Smooth muscle cell (in vitro differentiated cells): Measurements from ENCODE around the gene CALD1. TPM values are rescaled to one million over a fixed set of nuclear protein-coding genes. Genes with fewer than 3 reads are reported as not detected.

Experiments used
- DNase-seq: peaks from one replicate; lab custom pipeline; 2025; ENCODE audit not compliant: unreplicated experiment; lab: John Stamatoyannopoulos, UW
- H2AFZ ChIP-seq: fragments of 200-600 bp; sonication (generic); 2 replicates; pipeline ENCODE4 v1.6.0; 2016; ENCODE audit warnings: antibody characterized with exemption, low read depth, mild to moderate bottlenecking
- H3F3A ChIP-seq: fragments of 200-600 bp; sonication (generic); 2 replicates; pipeline ENCODE4 v1.6.0; 2017; ENCODE audit warnings: antibody characterized with exemption, low read depth
- H3K27ac ChIP-seq: fragments of 200-600 bp; sonication (generic); 2 replicates; pipeline ENCODE4 v1.5.1; 2016; ENCODE audit warnings: low read depth, mild to moderate bottlenecking
- H3K27me3 ChIP-seq: fragments of 200-600 bp; sonication (generic); 2 replicates; pipeline ENCODE4 v1.6.1; 2016; ENCODE audit warnings: low read depth, mild to moderate bottlenecking
- H3K36me3 ChIP-seq: fragments of 200-600 bp; sonication (generic); 2 replicates; pipeline ENCODE4 v1.5.1; 2016; ENCODE audit warnings: low read depth
- H3K4me1 ChIP-seq: fragments of 200-600 bp; sonication (generic); 2 replicates; pipeline ENCODE4 v1.5.1; 2016; ENCODE audit warnings: low read depth
- H3K4me2 ChIP-seq: fragments of 200-600 bp; sonication (generic); 2 replicates; pipeline ENCODE4 v1.6.0; 2016; ENCODE audit warnings: mild to moderate bottlenecking
- H3K4me3 ChIP-seq: fragments of 200-600 bp; sonication (generic); 2 replicates; pipeline ENCODE4 v1.5.1; 2016; ENCODE audit warnings: mild to moderate bottlenecking
- H3K79me2 ChIP-seq: fragments of 200-600 bp; sonication (generic); 2 replicates; pipeline ENCODE4 v1.6.0; 2016; ENCODE audit warnings: low read depth, mild to moderate bottlenecking
- H3K9ac ChIP-seq: fragments of 200-600 bp; sonication (generic); 2 replicates; pipeline ENCODE4 v1.6.0; 2016; ENCODE audit warnings: low read depth
- H3K9me3 ChIP-seq: fragments of 200-600 bp; sonication (generic); replicated peaks from 2 replicates; pipeline ENCODE4 v1.5.1; 2016; ENCODE audit warnings: low read depth
- H4K20me1 ChIP-seq: fragments of 200-600 bp; sonication (generic); 2 replicates; pipeline ENCODE4 v1.6.0; 2016; ENCODE audit warnings: low read depth
- WGBS: methylation state at CpG from one replicate; pipeline ENCODE4 v1.1.7; 2016; ENCODE audit warnings: low lambda C conversion rate; 5-methylcytosine and 5-hydroxymethylcytosine counted together
- polyA plus RNA-seq: library from polyadenylated mRNA; unstranded; fragments of >200 nt; fragmentation: Nextera tagmentation; extraction: Ambion mirVana; gene quantifications from 2 replicates; pipeline ENCODE4 v1.2.1, GENCODE V29; 2016
- total RNA-seq: library from RNA; depleted of rRNA; stranded (reverse); fragments of >200 nt; gene quantifications from 2 replicates; pipeline ENCODE4 v1.2.3, GENCODE V29; 2014
- TF ChIP-seq, protein P1 (sequence below): fragments of 200-600 bp; sonication (generic); IDR thresholded peaks from 2 replicates; pipeline ENCODE4 v1.5.1; 2017; ENCODE audit warnings: borderline replicate concordance, mild to moderate bottlenecking, antibody characterized with exemption; ENCODE audit not compliant: insufficient read depth, poor library complexity, severe bottlenecking

The CALD1 gene
- total and polyA plus RNA-seq, 2 experiments from 2014 or later: 948 to 1,552 TPM

DNA sequence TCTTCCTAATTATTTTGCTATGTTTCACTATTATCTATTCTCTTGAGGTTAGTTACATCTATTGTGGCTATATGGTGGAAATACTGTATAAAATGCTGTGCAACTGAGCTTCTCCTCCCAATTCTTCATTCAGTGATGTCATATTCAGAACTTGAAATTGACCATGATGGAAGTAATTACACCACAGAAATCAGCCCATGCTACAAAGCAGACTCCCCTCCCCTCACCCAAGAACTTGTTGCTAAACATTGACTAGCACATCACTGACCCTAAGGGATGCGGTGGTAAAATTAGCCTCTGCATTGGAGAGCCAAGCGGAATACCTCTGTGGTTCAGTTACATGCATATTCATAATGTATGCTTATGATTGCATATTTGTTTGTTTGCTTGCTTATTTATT, 8.8 kb downstream of the CALD1 start:
- TF ChIP-seq, protein P1, sequence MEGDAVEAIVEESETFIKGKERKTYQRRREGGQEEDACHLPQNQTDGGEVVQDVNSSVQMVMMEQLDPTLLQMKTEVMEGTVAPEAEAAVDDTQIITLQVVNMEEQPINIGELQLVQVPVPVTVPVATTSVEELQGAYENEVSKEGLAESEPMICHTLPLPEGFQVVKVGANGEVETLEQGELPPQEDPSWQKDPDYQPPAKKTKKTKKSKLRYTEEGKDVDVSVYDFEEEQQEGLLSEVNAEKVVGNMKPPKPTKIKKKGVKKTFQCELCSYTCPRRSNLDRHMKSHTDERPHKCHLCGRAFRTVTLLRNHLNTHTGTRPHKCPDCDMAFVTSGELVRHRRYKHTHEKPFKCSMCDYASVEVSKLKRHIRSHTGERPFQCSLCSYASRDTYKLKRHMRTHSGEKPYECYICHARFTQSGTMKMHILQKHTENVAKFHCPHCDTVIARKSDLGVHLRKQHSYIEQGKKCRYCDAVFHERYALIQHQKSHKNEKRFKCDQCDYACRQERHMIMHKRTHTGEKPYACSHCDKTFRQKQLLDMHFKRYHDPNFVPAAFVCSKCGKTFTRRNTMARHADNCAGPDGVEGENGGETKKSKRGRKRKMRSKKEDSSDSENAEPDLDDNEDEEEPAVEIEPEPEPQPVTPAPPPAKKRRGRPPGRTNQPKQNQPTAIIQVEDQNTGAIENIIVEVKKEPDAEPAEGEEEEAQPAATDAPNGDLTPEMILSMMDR: no peak
- Histone ChIP-seq H3K36me3 (no peaks in the 10 kb centered on the region), H2AFZ (no peak overlapping the region), H3K79me2 (peaks cover 100% of the 10 kb centered on the region), H3F3A (peaks cover 43% of the 10 kb centered on the region), H3K27me3 (no peaks in the 10 kb centered on the region), H3K27ac (peak overlapping the region; percentile 92), H4K20me1 (peaks cover 99% of the 10 kb centered on the region), H3K4me2 (peak overlapping the region; percentile 93), H3K4me1 (peaks cover 37% of the 10 kb centered on the region), H3K4me3 (no peak overlapping the region), H3K9me3 (no peaks in the 10 kb centered on the region), H3K9ac (no peak overlapping the region)
- DNase-seq: no peak
- WGBS: 91% methylated on average over 2 of the region's 2 CpGs

GRCh38 chr7:134789967-134790685, 10.7 kb downstream of the CALD1 start:
- peak overlapping the region; percentile 93 for H3K4me2 ChIP-seq
- H3K9me3 ChIP-seq: no peaks in the 10 kb centered on the region
- no peaks in the 10 kb centered on the region for H3K27me3 ChIP-seq
- peaks cover 34% of the 10 kb centered on the region for H3F3A ChIP-seq
- H3K79me2 ChIP-seq: peaks cover 100% of the 10 kb centered on the region
- WGBS: 8% methylated on average over 2 of the region's 2 CpGs
- H3K9ac ChIP-seq: peak overlapping the region; percentile 20
- H3K27ac ChIP-seq: peak overlapping the region; percentile 92
- H3K4me3 ChIP-seq: peak overlapping the region; percentile 5
- H3K36me3 ChIP-seq: no peaks in the 10 kb centered on the region
- H2AFZ ChIP-seq: no peak overlapping the region
- H4K20me1 ChIP-seq: peaks cover 99% of the 10 kb centered on the region
- H3K4me1 ChIP-seq: peaks cover 31% of the 10 kb centered on the region
- DNase-seq: no peak
- TF ChIP-seq, protein P1: no peak

DNA sequence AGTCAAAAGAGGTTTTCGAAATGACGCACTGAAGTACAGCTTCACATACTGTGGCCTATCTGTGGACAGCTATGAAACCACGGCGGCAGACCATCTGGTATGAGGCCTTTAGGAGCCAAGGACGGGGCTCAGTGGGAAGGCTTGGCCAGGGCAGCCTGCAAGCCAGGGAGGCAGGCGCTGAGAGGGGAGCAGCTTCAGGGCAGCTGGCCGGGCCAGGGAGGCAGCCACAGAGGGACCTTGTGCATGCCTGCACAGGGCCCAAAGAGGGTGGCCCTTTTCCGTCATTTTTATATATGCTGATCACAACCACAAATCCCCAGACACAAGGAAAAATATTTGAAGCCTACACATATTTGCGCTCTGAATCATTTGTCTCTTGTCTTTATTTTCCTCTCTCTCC, 13.5 kb downstream of the CALD1 start:
- Histone ChIP-seq H3K4me3 (no peak overlapping the region), H2AFZ (no peak overlapping the region), H3F3A (peaks cover 41% of the 10 kb centered on the region), H4K20me1 (peaks cover 99% of the 10 kb centered on the region), H3K79me2 (peaks cover 100% of the 10 kb centered on the region), H3K36me3 (peaks cover 7% of the 10 kb centered on the region), H3K27ac (peak overlapping the region; percentile 92), H3K4me1 (peaks cover 19% of the 10 kb centered on the region), H3K4me2 (peak overlapping the region; percentile 93), H3K9me3 (no peaks in the 10 kb centered on the region), H3K9ac (no peak overlapping the region), H3K27me3 (no peaks in the 10 kb centered on the region)
- TF ChIP-seq, protein P1: no peak
- WGBS: 43% methylated on average over 9 of the region's 9 CpGs
- DNase-seq: no peak

- peaks cover 12% of the 10 kb centered on the region for H3K36me3 ChIP-seq
- TF ChIP-seq, protein P1: no peak
- no peak overlapping the region for H3K9ac ChIP-seq
- peaks cover 37% of the 10 kb centered on the region for H3F3A ChIP-seq
- peaks cover 100% of the 10 kb centered on the region for H3K79me2 ChIP-seq
- peak overlapping the region; percentile 21 for H3K4me2 ChIP-seq
- H3K4me1 ChIP-seq: peaks cover 16% of the 10 kb centered on the region
- no peaks in the 10 kb centered on the region for H3K9me3 ChIP-seq
- no peak overlapping the region for H2AFZ ChIP-seq
- no peaks in the 10 kb centered on the region for H3K27me3 ChIP-seq
- H3K4me3 ChIP-seq: no peak overlapping the region
- H3K27ac ChIP-seq: peak overlapping the region; percentile 92
- DNase-seq: no peak
- H4K20me1 ChIP-seq: peaks cover 99% of the 10 kb centered on the region
- 93% methylated on average over 5 of the region's 5 CpGs for WGBS
These were observed 15.8 kb downstream of the CALD1 start for GRCh38 chr7:134795231-134795630.
